H1 (cell line): Measurements from ENCODE around the gene ZXDA. TPM values are rescaled to one million over a fixed set of nuclear protein-coding genes. Genes with fewer than 3 reads are reported as not detected.

Source experiments
- CTCF ChIA-PET: fragments of 300-600 bp; sonication (Branson Sonifier 250); formaldehyde crosslinking; loops from one replicate; lab custom pipeline; 2021; ENCODE audit not compliant: partially characterized antibody; lab: Charles Lee
- POLR2A ChIA-PET: fragments of 300-600 bp; sonication (Branson Sonifier 250); formaldehyde crosslinking; loops from one replicate; lab custom pipeline; 2021; ENCODE audit warnings: inconsistent platforms; ENCODE audit not compliant: partially characterized antibody; lab: Charles Lee
- DNase-seq, 2 experiments: peaks; one replicate each; pipeline versions ENCODE4 v3.0.0 to v3.0.0-alpha.2; 2010 to 2022; ENCODE audit warnings: low spot score in 2 of 2, low read depth in 1 of 2, mixed read lengths in 1 of 2
- FAIRE-seq: peaks from 2 replicates; lab custom pipeline; 2011; peaks lifted over from hg19 to GRCh38; lab: Jason Lieb, UNC
- H2AFZ ChIP-seq: 2 replicates; pipeline ENCODE4 v1.8.1; 2012; ENCODE audit warnings: low read length, inconsistent platforms
- H2AK5ac ChIP-seq: 2 replicates; pipeline ENCODE4 v1.6.1; 2013; ENCODE audit warnings: low read depth, low read length
- H2BK120ac ChIP-seq: replicated peaks from 2 replicates; pipeline ENCODE3; 2013; ENCODE audit warnings: low read depth, low read length, inconsistent platforms
- H2BK12ac ChIP-seq: 2 replicates; pipeline ENCODE4 v1.6.1; 2013; ENCODE audit warnings: low read depth, low read length
- H2BK15ac ChIP-seq: 2 replicates; pipeline ENCODE4 v1.6.1; 2013; ENCODE audit warnings: low read length
- H2BK20ac ChIP-seq: 2 replicates; pipeline ENCODE4 v1.6.1; 2013; ENCODE audit warnings: low read length
- H2BK5ac ChIP-seq: 2 replicates; pipeline ENCODE4 v1.6.1; 2013; ENCODE audit warnings: low read depth, low read length
- H3K14ac ChIP-seq: 2 replicates; pipeline ENCODE4 v1.6.1; 2013; ENCODE audit warnings: inconsistent platforms; ENCODE audit not compliant: insufficient read length
- H3K18ac ChIP-seq: 2 replicates; pipeline ENCODE4 v1.6.1; 2013; ENCODE audit warnings: low read length; ENCODE audit errors: extremely low read depth
- H3K23ac ChIP-seq: 2 replicates; pipeline ENCODE4 v1.6.1; 2013; ENCODE audit warnings: inconsistent platforms; ENCODE audit not compliant: insufficient read length
- H3K23me2 ChIP-seq: 2 replicates; pipeline ENCODE4 v1.6.1; 2013; ENCODE audit warnings: low read depth, low read length
- H3K27ac ChIP-seq: 2 replicates; pipeline ENCODE4 v1.6.1; 2011; ENCODE audit warnings: low read depth, low read length, inconsistent platforms
- H3K27me3 ChIP-seq, 4 experiments: replicated peaks in 1 of 4; 1 replicate in 1 of 4; 2 replicates in 3 of 4; pipeline versions ENCODE4 v1.6.1 to v1.8.1; 2011 to 2013; ENCODE audit warnings: low read length in 3 of 4, mild to moderate bottlenecking in 3 of 4, inconsistent platforms in 2 of 4, mixed read lengths in 2 of 4, moderate library complexity in 1 of 4; ENCODE audit not compliant: control insufficient read depth in 3 of 4, insufficient read depth in 3 of 4; ENCODE audit errors: extremely low read depth in 1 of 4
- H3K36me3 ChIP-seq, 4 experiments: 2 replicates each; pipeline versions ENCODE4 v1.6.1 to v1.8.1; 2011 to 2013; ENCODE audit warnings: mild to moderate bottlenecking in 4 of 4, low read length in 3 of 4, moderate library complexity in 2 of 4, control low read depth in 1 of 4, inconsistent platforms in 1 of 4; ENCODE audit not compliant: insufficient read depth in 4 of 4, control insufficient read depth in 2 of 4
- H3K4ac ChIP-seq: replicated peaks from 2 replicates; pipeline ENCODE3; 2013; ENCODE audit warnings: low read length, low read depth, mixed read lengths, inconsistent platforms; ENCODE audit not compliant: insufficient read length
- H3K4me1 ChIP-seq, 4 experiments: replicated peaks in 1 of 4; 1 replicate in 1 of 4; 2 replicates in 3 of 4; pipeline versions ENCODE4 v1.6.1 to v1.8.1; 2011 to 2013; ENCODE audit warnings: low read length in 3 of 4, inconsistent platforms in 2 of 4, mixed read lengths in 1 of 4; ENCODE audit not compliant: insufficient read depth in 4 of 4, control insufficient read depth in 3 of 4
- H3K4me2 ChIP-seq, 2 experiments: 2 replicates each; pipeline versions ENCODE4 v1.6.1 to v1.8.1; 2011 to 2013; ENCODE audit warnings: low read depth in 2 of 2, low read length in 2 of 2, control low read depth in 1 of 2, inconsistent platforms in 1 of 2, mild to moderate bottlenecking in 1 of 2; ENCODE audit not compliant: insufficient read depth in 1 of 2
- H3K4me3 ChIP-seq, 4 experiments: fragments of 200-600, 300-600 bp in 1 of 4; sonication (generic), shearing (Covaris generic), sonication (Bioruptor Twin) in 1 of 4; 2 replicates each; pipeline versions ENCODE4 v1.5.1 to v1.8.1; 2011 to 2016; ENCODE audit warnings: low read length in 4 of 4, low read depth in 3 of 4, control low read depth in 2 of 4, inconsistent platforms in 2 of 4, mild to moderate bottlenecking in 2 of 4, mixed read lengths in 1 of 4, moderate library complexity in 1 of 4; ENCODE audit not compliant: insufficient read depth in 2 of 4; ENCODE audit errors: extremely low read depth in 1 of 4
- H3K56ac ChIP-seq: replicated peaks from 2 replicates; pipeline ENCODE3; 2013; ENCODE audit warnings: low read depth, mild to moderate bottlenecking, mixed read lengths, low read length, inconsistent platforms; ENCODE audit not compliant: insufficient read length
- H3K79me1 ChIP-seq: 2 replicates; pipeline ENCODE4 v1.6.1; 2013; ENCODE audit warnings: low read depth, low read length, control low read depth
- H3K79me2 ChIP-seq, 2 experiments: 2 replicates each; pipeline versions ENCODE4 v1.6.1 to v1.8.1; 2012 to 2013; ENCODE audit warnings: low read length in 2 of 2, mild to moderate bottlenecking in 2 of 2, inconsistent platforms in 1 of 2; ENCODE audit not compliant: insufficient read depth in 2 of 2, control insufficient read depth in 1 of 2
- H3K9ac ChIP-seq, 4 experiments: replicated peaks in 1 of 4; 1 replicate in 1 of 4; 2 replicates in 3 of 4; pipeline versions ENCODE4 v1.6.1 to v1.8.1; 2011 to 2013; ENCODE audit warnings: low read depth in 3 of 4, low read length in 3 of 4, control low read depth in 2 of 4, mild to moderate bottlenecking in 2 of 4, moderate library complexity in 2 of 4, inconsistent platforms in 1 of 4; ENCODE audit errors: extremely low read depth in 1 of 4
- H3K9me3 ChIP-seq, 2 experiments: 2 replicates each; pipeline versions ENCODE4 v1.6.1 to v1.8.1; 2012 to 2013; ENCODE audit warnings: mild to moderate bottlenecking in 2 of 2, moderate library complexity in 2 of 2, control low read depth in 1 of 2, inconsistent platforms in 1 of 2, low read depth in 1 of 2, low read length in 1 of 2, mixed read lengths in 1 of 2; ENCODE audit not compliant: insufficient read depth in 2 of 2
- H4K20me1 ChIP-seq, 2 experiments: replicated peaks in 1 of 2; 2 replicates each; pipeline versions ENCODE3 to v1.8.1; 2011 to 2013; ENCODE audit warnings: inconsistent platforms in 2 of 2, low read length in 2 of 2, mild to moderate bottlenecking in 1 of 2; ENCODE audit not compliant: insufficient read depth in 2 of 2, control insufficient read depth in 1 of 2
- H4K5ac ChIP-seq: 2 replicates; pipeline ENCODE4 v1.6.1; 2013; ENCODE audit warnings: low read length, low read depth, mixed read lengths, inconsistent platforms; ENCODE audit not compliant: insufficient read length
- H4K8ac ChIP-seq: 2 replicates; pipeline ENCODE4 v1.8.0; 2013; ENCODE audit warnings: mild to moderate bottlenecking, moderate library complexity, low read length, inconsistent platforms; ENCODE audit not compliant: insufficient read depth; ENCODE audit errors: extremely low read depth
- H4K91ac ChIP-seq: replicated peaks from 2 replicates; pipeline ENCODE3; 2013; ENCODE audit warnings: low read length, mixed read lengths, inconsistent platforms; ENCODE audit not compliant: insufficient read length
- MAFK ChIP-seq: IDR thresholded peaks from 2 replicates; pipeline ENCODE4 v1.6.1; 2012; ENCODE audit warnings: low read depth, mild to moderate bottlenecking, improper control_type of control experiment, low read length
- TAF7 ChIP-seq: optimal IDR thresholded peaks from 2 replicates; pipeline ENCODE3; 2011; ENCODE audit warnings: low read depth, mild to moderate bottlenecking, inconsistent platforms, low read length, moderate library complexity, borderline replicate concordance
- WGBS, 2 experiments: shearing (Covaris generic) in 1 of 2; methylation state at CpG; one replicate each; pipeline versions ENCODE4 v1.1.6 to v1.1.7; 2013 to 2015; ENCODE audit warnings: low lambda C conversion rate in 2 of 2, mixed read lengths in 2 of 2, inconsistent platforms in 1 of 2, low coverage in 1 of 2, missing lambda C conversion rate in 1 of 2; ENCODE audit not compliant: insufficient replicate concordance in 2 of 2, insufficient coverage in 1 of 2, insufficient read length in 1 of 2; ENCODE audit errors: extremely low coverage in 1 of 2, missing lambda C conversion rate in 1 of 2; 5-methylcytosine and 5-hydroxymethylcytosine counted together
- polyA plus RNA-seq, 7 experiments: library from polyadenylated mRNA; depleted of rRNA in 3 of 7; stranded (reverse) in 5 of 7; unstranded in 2 of 7; fragments of >200 nt in 5 of 7; fragments of 200-250 nt in 2 of 7; gene quantifications; 1 replicate in 5 of 7; 2 replicates in 1 of 7; 4 replicates in 1 of 7; pipeline versions ENCODE4 v1.2.1 to v1.2.3, GENCODE V29; 2011 to 2013; ENCODE audit warnings: missing spikeins in 2 of 7, mixed read lengths in 2 of 7
- total RNA-seq: library from RNA; stranded (reverse); fragmentation: NEBNext Ultra II Directional; extraction: Animal tissue kit (Norgen Biotek cat#: 25700); gene quantifications from 2 replicates; pipeline ENCODE4 v1.2.1, GENCODE V29; 2021

The ZXDA gene
- total and polyA plus RNA-seq, 2 of the 8 experiments (the other 6 are each of a cell fraction or from before 2014, with no cell fraction given), result not detected

DNA sequence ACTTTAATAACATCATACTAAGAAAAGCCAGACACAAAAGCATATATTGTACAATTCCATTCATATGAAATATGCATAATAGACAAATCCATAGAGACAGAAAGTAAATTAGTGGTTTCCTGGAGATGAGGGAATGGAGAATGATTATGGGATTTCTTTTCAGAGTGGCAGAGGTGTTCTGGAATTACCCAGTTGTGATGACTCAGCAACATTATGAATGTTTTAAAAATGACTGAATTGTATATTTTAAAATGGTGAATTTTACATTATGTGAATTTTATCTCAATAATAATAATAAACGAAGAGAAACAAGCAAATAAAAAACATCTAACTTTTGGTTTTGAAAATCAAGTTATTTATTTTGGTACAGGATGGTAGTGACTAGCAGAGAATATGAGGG, 11.2 kb downstream of the ZXDA start:
- Histone ChIP-seq H4K8ac (no peak overlapping the region), H3K36me3 (no peaks in the 10 kb centered on the region), H2AK5ac (no peak overlapping the region), H3K27me3 (no peaks in the 10 kb centered on the region), H3K79me1 (no peaks in the 10 kb centered on the region), H2AFZ (no peak overlapping the region), H3K4me3 (no peak overlapping the region), H4K20me1 (no peaks in the 10 kb centered on the region), H2BK15ac (no peak overlapping the region), H3K9me3 (peaks cover 4% of the 10 kb centered on the region in 2 experiments; a peak in 2 of 4 replicates), H3K56ac (no peak overlapping the region), H2BK20ac (no peak overlapping the region), H2BK5ac (no peak overlapping the region), H2BK12ac (no peak overlapping the region), H3K23me2 (no peaks in the 10 kb centered on the region), H3K4ac (no peak overlapping the region), H3K4me2 (no peak overlapping the region), H3K9ac (no peak overlapping the region), H2BK120ac (no peak overlapping the region), H3K4me1 (no peaks in the 10 kb centered on the region), H3K14ac (no peak overlapping the region), H4K5ac (no peak overlapping the region), H3K79me2 (no peaks in the 10 kb centered on the region), H3K23ac (no peak overlapping the region)
- ChIA-PET POLR2A (no interaction called here), CTCF (no interaction called here)
- DNase-seq (no peak), FAIRE-seq (no peak)
- WGBS, 2 experiments, result 50% methylated on average over 1 of the region's 1 CpG; no CpG with 5 or more reads in 1 of the 2 experiments
- TF ChIP-seq TAF7 (no peak), MAFK (peak; percentile 28; the same call in 1 of the 2 replicates)
- TF ChIP-seq, all 59 proteins: peak for 1
- Histone ChIP-seq H4K91ac (no peak overlapping the region), H3K18ac (no peak overlapping the region), H3K27ac (no peak overlapping the region)
